Subcutaneous abdominal adipose tissue (tissue), 5 donors: ENCODE data around the gene NXNL1.

Experiments
- H3K27ac ChIP-seq: one replicate; pipeline ENCODE4 v1.7.0; 2013; ENCODE audit warnings: low read depth, mild to moderate bottlenecking, inconsistent platforms, low read length, moderate library complexity
- H3K27me3 ChIP-seq, 5 donors: one replicate each; pipeline ENCODE4 v1.7.0; 2013; ENCODE audit warnings: low read length in 5 of 5, inconsistent platforms in 1 of 5; ENCODE audit not compliant: control insufficient read depth in 5 of 5, insufficient read depth in 4 of 5
- H3K36me3 ChIP-seq, 5 donors: one replicate each; pipeline ENCODE4 v1.7.0; 2013; ENCODE audit warnings: low read length in 5 of 5; ENCODE audit not compliant: control insufficient read depth in 5 of 5, insufficient read depth in 5 of 5
- H3K4me1 ChIP-seq, 5 donors: one replicate each; pipeline ENCODE4 v1.7.0; 2013; ENCODE audit warnings: low read length in 5 of 5, mild to moderate bottlenecking in 3 of 5, moderate library complexity in 1 of 5; ENCODE audit not compliant: control insufficient read depth in 5 of 5, insufficient read depth in 5 of 5
- H3K4me3 ChIP-seq, 5 donors: one replicate each; pipeline ENCODE4 v1.7.0; 2013; ENCODE audit warnings: low read length in 5 of 5, low read depth in 1 of 5
- H3K9ac ChIP-seq, 5 donors: one replicate each; pipeline ENCODE4 v1.7.0; 2013; ENCODE audit warnings: low read length in 5 of 5, mild to moderate bottlenecking in 4 of 5, moderate library complexity in 3 of 5
- H3K9me3 ChIP-seq, 5 donors: one replicate each; pipeline ENCODE4 v1.7.0; 2013; ENCODE audit warnings: low read length in 5 of 5; ENCODE audit not compliant: control insufficient read depth in 5 of 5
- donor health status: healthy.
- donor health status: healthy.
- donor health status: healthy.
- donor health status: healthy.
- donor health status: healthy.

The NXNL1 gene

DNA sequence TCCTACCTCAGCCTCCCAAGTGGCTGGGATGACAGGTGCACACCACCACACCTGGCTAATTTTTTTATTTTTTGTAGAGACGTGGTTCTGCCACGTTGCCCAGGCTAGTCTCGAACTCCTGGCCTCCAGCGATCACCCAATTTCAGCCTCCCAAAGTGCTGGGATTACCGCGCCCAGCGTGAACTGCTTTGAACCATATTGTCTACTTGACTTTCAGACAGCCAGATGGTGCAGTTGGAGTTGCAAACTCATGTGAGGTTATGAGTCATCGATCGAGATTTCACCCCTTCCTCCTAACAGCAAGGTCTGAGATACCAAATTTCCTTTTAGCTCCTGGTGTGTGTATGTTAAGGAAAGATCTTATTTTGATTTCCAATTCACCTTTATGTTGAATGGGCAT is 12.3 kb upstream of the NXNL1 start:
- H3K4me1 ChIP-seq: peaks cover 13 to 55% (median 47%) of the 10 kb centered on the region in 5 donors
- H3K9ac ChIP-seq: no peak overlapping the region
- H3K9me3 ChIP-seq: no peaks in the 10 kb centered on the region
- H3K4me3 ChIP-seq: no peak overlapping the region
- H3K36me3 ChIP-seq: peaks cover 0 to 3% (median 0%) of the 10 kb centered on the region in 5 donors
- H3K27me3 ChIP-seq: no peaks in the 10 kb centered on the region
- peak overlapping the region; percentile 30 for H3K27ac ChIP-seq

DNA sequence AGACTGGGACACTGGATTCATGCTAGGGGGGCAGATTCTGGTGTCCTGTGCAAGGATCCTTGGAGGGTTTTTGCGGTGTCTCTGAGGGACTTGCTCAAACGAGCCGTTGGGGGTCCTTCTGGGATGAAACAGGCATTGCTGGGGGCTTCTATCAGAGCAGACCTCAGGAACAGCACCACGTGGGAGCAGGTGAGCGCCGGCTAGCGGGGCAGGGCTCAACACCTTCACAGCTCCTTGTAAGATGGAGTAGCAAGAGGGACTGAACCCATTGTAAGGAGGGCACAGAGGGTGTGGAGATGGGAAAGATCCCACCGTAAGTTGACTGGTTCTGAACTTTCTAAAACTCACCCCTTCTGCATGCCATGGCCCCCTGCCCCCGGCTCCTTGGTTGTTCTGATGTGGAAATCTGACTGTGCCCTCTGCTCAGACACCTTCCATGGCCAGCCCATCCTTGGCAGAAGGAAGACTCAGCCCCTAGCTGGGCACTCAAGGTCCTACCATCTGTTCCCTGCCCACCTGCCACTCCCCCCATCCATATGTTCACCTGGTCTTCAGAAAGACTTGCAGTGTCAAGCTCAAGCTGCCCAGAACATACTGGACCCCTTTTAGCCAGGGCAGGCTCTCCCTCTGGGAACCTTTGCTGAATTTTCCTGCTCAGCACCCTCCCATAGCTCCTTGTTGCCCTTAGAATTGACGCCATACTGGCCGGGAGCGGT is 10.8 kb upstream of the NXNL1 start:
- Histone ChIP-seq H3K4me3 (peak overlapping the region; percentile 79 to 91 (median 84)), H3K36me3 (peaks cover 0 to 3% (median 0%) of the 10 kb centered on the region in 5 donors), H3K27ac (peak overlapping the region; percentile 84), H3K9ac (peak overlapping the region in 4 of 5 donors; percentile 66 to 82 (median 70)), H3K27me3 (no peaks in the 10 kb centered on the region), H3K9me3 (no peaks in the 10 kb centered on the region), H3K4me1 (peaks cover 13 to 69% (median 59%) of the 10 kb centered on the region in 5 donors)

DNA sequence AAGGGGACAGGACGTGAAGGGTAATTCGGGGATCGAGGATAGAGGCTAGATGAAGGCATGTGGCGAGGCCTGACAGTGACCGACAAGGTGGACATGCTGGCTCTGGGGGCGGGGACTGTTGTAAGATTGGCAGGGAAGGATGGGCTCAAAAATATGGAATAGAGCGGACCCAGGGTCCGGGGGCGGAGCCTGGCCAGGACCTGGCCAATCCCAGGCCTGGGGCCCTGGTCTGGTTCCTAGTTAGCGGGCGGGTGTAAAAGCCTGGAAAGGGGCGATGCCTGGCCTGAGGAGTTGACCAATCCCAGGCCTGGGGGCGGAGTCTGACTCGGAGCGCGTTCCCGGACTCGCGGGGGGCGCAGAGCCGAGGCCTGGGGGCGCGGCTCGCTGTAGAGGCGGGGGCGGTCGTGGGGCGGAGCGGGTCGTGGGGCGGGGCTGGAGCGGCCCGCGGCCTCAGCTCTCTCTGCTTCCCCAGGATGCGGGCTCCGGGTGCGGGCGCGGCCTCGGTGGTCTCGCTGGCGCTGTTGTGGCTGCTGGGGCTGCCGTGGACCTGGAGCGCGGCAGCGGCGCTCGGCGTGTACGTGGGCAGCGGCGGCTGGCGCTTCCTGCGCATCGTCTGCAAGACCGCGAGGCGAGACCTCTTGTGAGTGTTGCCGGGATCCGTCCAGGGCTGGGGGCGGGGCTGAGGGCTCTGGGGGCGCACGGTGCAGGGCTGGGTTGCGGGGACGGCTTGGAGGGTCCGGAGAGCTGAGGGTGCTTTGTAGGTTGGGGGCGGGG is 9.5 kb upstream of the NXNL1 start, which contains the start of gene SLC27A1:
Gene SLC27A1, plus strand, starts transcription at position 457 of the 774 bp plus-strand sequence. Its CDS starts 17 bp downstream, at position 474.
- Histone ChIP-seq H3K27ac (peak within 1 kb of the TSS; percentile 96), H3K4me1 (peaks cover 6 to 67% (median 56%) of the 10 kb centered on the region in 5 donors), H3K27me3 (no peaks in the 10 kb centered on the region), H3K36me3 (peaks cover 0 to 3% (median 0%) of the 10 kb centered on the region in 5 donors), H3K9me3 (no peaks in the 10 kb centered on the region), H3K4me3 (peak within 1 kb of the TSS; percentile 79 to 92 (median 90)), H3K9ac (peak within 1 kb of the TSS; percentile 56 to 84 (median 80))

DNA sequence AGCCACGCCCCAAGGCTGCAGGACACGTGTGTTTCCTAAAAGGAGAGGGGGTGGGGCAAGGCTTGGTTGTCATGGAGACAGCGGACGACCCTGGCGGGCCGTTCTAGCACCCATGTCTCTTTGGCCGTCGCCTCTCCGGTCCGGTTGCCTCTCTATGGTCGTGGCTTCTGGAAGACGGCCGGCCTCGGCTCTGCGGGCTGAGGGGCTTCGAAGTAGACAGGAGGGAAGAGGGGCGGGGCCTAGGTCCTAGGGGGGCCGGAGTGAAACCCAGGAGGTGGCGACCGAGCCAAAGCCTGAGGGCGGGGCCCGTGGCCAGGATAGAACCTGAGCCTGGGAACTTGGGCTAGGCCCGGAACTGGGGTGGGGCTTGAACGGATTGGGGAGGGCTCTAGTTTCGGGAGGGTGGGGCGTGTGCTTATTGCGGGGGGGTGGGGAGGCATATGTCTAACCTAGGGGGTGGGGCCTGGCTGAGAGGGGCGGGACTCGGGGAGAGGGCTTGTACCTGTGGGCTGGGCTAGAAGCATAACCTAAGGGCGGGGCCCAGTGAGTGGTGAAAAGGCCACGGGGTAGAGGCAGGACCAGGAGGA is 8.8 kb upstream of the NXNL1 start:
- Histone ChIP-seq H3K27me3 (no peaks in the 10 kb centered on the region), H3K9me3 (no peaks in the 10 kb centered on the region), H3K4me3 (peak overlapping the region; percentile 71 to 92 (median 81)), H3K27ac (peak overlapping the region; percentile 96), H3K9ac (peak overlapping the region; percentile 56 to 84 (median 69)), H3K36me3 (peaks cover 0 to 3% (median 0%) of the 10 kb centered on the region in 5 donors), H3K4me1 (peaks cover 6 to 63% (median 53%) of the 10 kb centered on the region in 5 donors)

DNA sequence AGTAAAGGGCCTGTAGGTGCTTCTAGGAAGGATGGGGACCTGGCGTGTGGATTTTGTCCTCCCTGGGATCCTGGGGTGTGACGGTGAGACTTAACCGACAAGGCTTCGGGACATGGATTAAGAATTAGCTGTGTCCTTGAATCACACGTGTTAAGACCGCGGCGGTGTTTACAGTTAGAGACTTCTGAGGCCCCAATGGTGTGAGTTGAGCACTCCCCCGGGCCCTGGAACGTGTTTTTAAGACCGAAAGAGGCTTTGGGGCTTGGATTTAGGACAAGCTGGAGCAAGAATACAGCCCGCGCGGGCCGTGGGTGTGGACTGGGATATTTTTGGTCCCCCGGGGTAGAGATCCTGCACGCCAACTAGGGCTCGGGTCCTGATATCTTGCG is 8.4 kb upstream of the NXNL1 start:
- H3K36me3 ChIP-seq: peaks cover 0 to 3% (median 0%) of the 10 kb centered on the region in 5 donors
- H3K9me3 ChIP-seq: no peaks in the 10 kb centered on the region
- H3K4me1 ChIP-seq: peaks cover 6 to 60% (median 53%) of the 10 kb centered on the region in 5 donors
- H3K27ac ChIP-seq: peak overlapping the region; percentile 96
- H3K27me3 ChIP-seq: no peaks in the 10 kb centered on the region
- peak overlapping the region; percentile 64 to 84 (median 69) for H3K9ac ChIP-seq
- peak overlapping the region; percentile 64 to 79 (median 75) for H3K4me3 ChIP-seq

DNA sequence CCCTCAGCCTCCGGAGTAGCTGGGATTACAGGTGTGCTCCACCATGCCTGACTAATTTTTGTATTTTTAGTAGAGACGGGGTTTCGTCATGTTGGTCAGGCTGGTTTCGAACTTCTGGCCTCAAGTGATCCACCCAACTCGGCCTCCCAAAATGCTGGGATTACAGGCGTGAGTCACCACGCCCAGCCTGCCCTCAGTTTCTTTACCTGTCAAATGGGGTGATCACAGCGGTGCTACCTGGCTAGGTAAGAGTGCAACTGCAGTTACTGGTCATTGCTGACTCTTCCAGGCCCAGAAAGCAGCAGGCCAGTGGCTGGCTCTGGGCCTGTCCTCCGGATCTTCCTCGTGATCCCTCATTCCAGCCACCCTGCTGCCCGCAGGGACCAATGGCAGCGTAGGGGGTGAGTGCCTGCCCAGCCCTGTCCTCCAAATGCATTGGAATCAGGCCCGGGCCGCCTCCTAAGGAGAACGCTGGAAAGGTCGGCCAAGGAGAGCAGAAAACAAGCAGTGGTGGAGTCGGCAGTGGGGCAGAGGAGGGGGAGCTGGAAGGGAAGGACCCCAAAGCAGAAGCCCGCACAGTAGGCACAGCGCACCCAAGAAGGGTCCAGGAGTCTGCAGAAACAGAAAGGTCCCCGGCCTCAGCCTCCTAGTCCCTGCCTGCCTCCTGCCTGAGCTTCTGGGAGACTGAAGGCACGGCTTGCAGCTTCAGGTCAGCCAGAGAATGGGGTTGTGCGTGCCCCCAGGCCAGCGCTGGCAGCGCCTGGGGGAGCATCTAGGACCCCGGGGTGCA is 7.8 kb upstream of the NXNL1 start:
- Histone ChIP-seq H3K9me3 (no peaks in the 10 kb centered on the region), H3K4me3 (peak overlapping the region; percentile 64 to 79 (median 75)), H3K36me3 (peaks cover 0 to 3% (median 0%) of the 10 kb centered on the region in 5 donors), H3K9ac (peak overlapping the region; percentile 64 to 84 (median 69)), H3K27me3 (no peaks in the 10 kb centered on the region), H3K4me1 (peaks cover 6 to 59% (median 52%) of the 10 kb centered on the region in 5 donors), H3K27ac (peak overlapping the region; percentile 96)

- peak overlapping the region in 4 of 5 donors; percentile 64 to 75 (median 73) for H3K4me3 ChIP-seq
- H3K9ac ChIP-seq: peak overlapping the region in 4 of 5 donors; percentile 2 to 84 (median 70)
Observed at GRCh38 chr19:17467471-17468301, 7.0 kb upstream of the NXNL1 start.

GRCh38 chr19:17466487-17466850 is 5.7 kb upstream of the NXNL1 start:
- peaks cover 6 to 44% (median 40%) of the 10 kb centered on the region in 5 donors for H3K4me1 ChIP-seq
- peak overlapping the region; percentile 96 for H3K27ac ChIP-seq
- no peaks in the 10 kb centered on the region for H3K9me3 ChIP-seq
- no peaks in the 10 kb centered on the region for H3K27me3 ChIP-seq
- H3K9ac ChIP-seq: peak overlapping the region in 3 of 5 donors; percentile 30 to 52 (median 48)
- H3K4me3 ChIP-seq: peak overlapping the region in 1 of 5 donors; percentile 22
- no peaks in the 10 kb centered on the region for H3K36me3 ChIP-seq

More at GRCh38 chr19:17467471-17468301, 7.0 kb upstream of the NXNL1 start:
- peaks cover 6 to 52% (median 47%) of the 10 kb centered on the region in 5 donors for H3K4me1 ChIP-seq
- H3K9me3 ChIP-seq: no peaks in the 10 kb centered on the region
- no peaks in the 10 kb centered on the region for H3K36me3 ChIP-seq
- H3K27me3 ChIP-seq: no peaks in the 10 kb centered on the region
- H3K27ac ChIP-seq: peak overlapping the region; percentile 96
